Activated CD4-positive, alpha-beta T cell treated with anti-CD3 and anti-CD28 coated beads, Interleukin-2, amount 10 ng/mL, durations not matched to agents 24 days and 14 days (primary cell): ENCODE results near the gene EIF4G1. TPM values are rescaled to one million over a fixed set of nuclear protein-coding genes. Genes with fewer than 3 reads are reported as not detected.
A peak's percentile ranks its signal among the peaks of the same experiment; 100 is the strongest.

Experiments
- DNase-seq: peaks from one replicate; pipeline ENCODE4 v3.0.0; 2022
- H3K27ac Mint-ChIP-seq: one replicate; pipeline ENCODE4 v1.8.0; 2022; ENCODE audit warnings: mild to moderate bottlenecking, mixed read lengths
- H3K27me3 Mint-ChIP-seq: one replicate; pipeline ENCODE4 v1.8.0; 2022; ENCODE audit warnings: mixed read lengths
- H3K36me3 Mint-ChIP-seq: one replicate; pipeline ENCODE4 v1.8.0; 2022; ENCODE audit warnings: low read depth, mild to moderate bottlenecking, mixed read lengths
- H3K4me1 Mint-ChIP-seq: one replicate; pipeline ENCODE4 v1.8.0; 2021; ENCODE audit warnings: mixed read lengths
- H3K4me3 Mint-ChIP-seq: one replicate; pipeline ENCODE4 v1.8.0; 2022; ENCODE audit warnings: mild to moderate bottlenecking, moderate library complexity, mixed read lengths
- H3K9me3 Mint-ChIP-seq: one replicate; pipeline ENCODE4 v1.8.0; 2021; ENCODE audit warnings: mixed read lengths
- intact Hi-C: fragments of 100-400 bp; cut with micrococcal nuclease; formaldehyde crosslinking; loops from one replicate; pipeline ENCODE4 v1.15.1; 2023
- total RNA-seq: library from RNA; stranded (reverse); gene quantifications from 2 replicates; pipeline ENCODE4 v1.2.3, GENCODE V29; 2022

EIF4G1 gene
- total RNA-seq, 1 donor from 2014 or later: 680 TPM

GRCh38 chr3:184315871-184316661 lies 1.7 kb downstream of the EIF4G1 start:
- peak overlapping the region; percentile 89 for H3K27ac Mint-ChIP-seq
- H3K36me3 Mint-ChIP-seq: peaks cover 43% of the 10 kb centered on the region
- peak overlapping the region; percentile 89 for H3K4me3 Mint-ChIP-seq
- intact Hi-C loops: loop anchor here (2.0 kb wide), 1 partner anchor 67 kb away; the partner anchor contains the start of genes ALG3 and EEF1AKMT4
- no peaks in the 10 kb centered on the region for H3K27me3 Mint-ChIP-seq
- H3K9me3 Mint-ChIP-seq: no peaks in the 10 kb centered on the region
- peaks cover 35% of the 10 kb centered on the region for H3K4me1 Mint-ChIP-seq
- no peak for DNase-seq

GRCh38 chr3:184316792-184317191 lies 2.4 kb downstream of the EIF4G1 start:
- Mint-ChIP-seq H3K4me1 (peaks cover 39% of the 10 kb centered on the region), H3K4me3 (peak overlapping the region; percentile 89), H3K9me3 (no peaks in the 10 kb centered on the region), H3K27me3 (no peaks in the 10 kb centered on the region), H3K27ac (peak overlapping the region; percentile 89), H3K36me3 (peaks cover 51% of the 10 kb centered on the region)
- DNase-seq: peak; percentile 65
- intact Hi-C loops: no loop called here

GRCh38 chr3:184317201-184317600 lies 2.8 kb downstream of the EIF4G1 start:
- Mint-ChIP-seq H3K9me3 (no peaks in the 10 kb centered on the region), H3K4me3 (peak overlapping the region; percentile 89), H3K4me1 (peaks cover 39% of the 10 kb centered on the region), H3K36me3 (peaks cover 55% of the 10 kb centered on the region), H3K27me3 (no peaks in the 10 kb centered on the region), H3K27ac (peak overlapping the region; percentile 66)
- intact Hi-C loops: no loop called here
- no peak for DNase-seq

- Mint-ChIP-seq H3K36me3 (peaks cover 81% of the 10 kb centered on the region), H3K4me3 (no peak overlapping the region), H3K27me3 (no peaks in the 10 kb centered on the region), H3K9me3 (no peaks in the 10 kb centered on the region), H3K4me1 (peaks cover 41% of the 10 kb centered on the region), H3K27ac (peak overlapping the region; percentile 20)
- intact Hi-C loops: no loop called here
- no peak for DNase-seq
These were observed 5.7 kb downstream of the EIF4G1 start for GRCh38 chr3:184320104-184320445.

- no peaks in the 10 kb centered on the region for H3K9me3 Mint-ChIP-seq
- peaks cover 42% of the 10 kb centered on the region for H3K4me1 Mint-ChIP-seq
- DNase-seq: no peak
- H3K27me3 Mint-ChIP-seq: no peaks in the 10 kb centered on the region
- H3K27ac Mint-ChIP-seq: no peak overlapping the region
- no peak overlapping the region for H3K4me3 Mint-ChIP-seq
- intact Hi-C loops: no loop called here
- peaks cover 86% of the 10 kb centered on the region for H3K36me3 Mint-ChIP-seq
These were observed 7.3 kb downstream of the EIF4G1 start for GRCh38 chr3:184321666-184322065.

GRCh38 chr3:184322731-184323487 lies 8.5 kb downstream of the EIF4G1 start:
- intact Hi-C loops: no loop called here
- Mint-ChIP-seq H3K27me3 (no peaks in the 10 kb centered on the region), H3K27ac (no peak overlapping the region), H3K36me3 (peaks cover 86% of the 10 kb centered on the region), H3K9me3 (no peaks in the 10 kb centered on the region), H3K4me3 (no peak overlapping the region), H3K4me1 (peaks cover 34% of the 10 kb centered on the region)
- DNase-seq: no peak

GRCh38 chr3:184323696-184324095 lies 9.3 kb downstream of the EIF4G1 start:
- H3K4me1 Mint-ChIP-seq: peaks cover 33% of the 10 kb centered on the region
- peaks cover 90% of the 10 kb centered on the region for H3K36me3 Mint-ChIP-seq
- H3K9me3 Mint-ChIP-seq: no peaks in the 10 kb centered on the region
- intact Hi-C loops: no loop called here
- H3K27me3 Mint-ChIP-seq: no peaks in the 10 kb centered on the region
- no peak for DNase-seq
- no peak overlapping the region for H3K4me3 Mint-ChIP-seq
- no peak overlapping the region for H3K27ac Mint-ChIP-seq

- H3K27ac Mint-ChIP-seq: peak overlapping the region; percentile 5
- H3K9me3 Mint-ChIP-seq: no peaks in the 10 kb centered on the region
- peaks cover 96% of the 10 kb centered on the region for H3K36me3 Mint-ChIP-seq
- H3K27me3 Mint-ChIP-seq: no peaks in the 10 kb centered on the region
- H3K4me1 Mint-ChIP-seq: peaks cover 34% of the 10 kb centered on the region
- intact Hi-C loops: no loop called here
- H3K4me3 Mint-ChIP-seq: no peak overlapping the region
- DNase-seq: no peak
These were observed 10.9 kb downstream of the EIF4G1 start for GRCh38 chr3:184325269-184325668.

GRCh38 chr3:184325715-184326369 lies 11.4 kb downstream of the EIF4G1 start:
- no peaks in the 10 kb centered on the region for H3K27me3 Mint-ChIP-seq
- peak overlapping the region; percentile 74 for H3K27ac Mint-ChIP-seq
- H3K4me3 Mint-ChIP-seq: no peak overlapping the region
- H3K4me1 Mint-ChIP-seq: peaks cover 32% of the 10 kb centered on the region
- H3K9me3 Mint-ChIP-seq: no peaks in the 10 kb centered on the region
- DNase-seq: no peak
- peaks cover 94% of the 10 kb centered on the region for H3K36me3 Mint-ChIP-seq
- intact Hi-C loops: no loop called here

- Mint-ChIP-seq H3K9me3 (no peaks in the 10 kb centered on the region), H3K4me1 (peaks cover 27% of the 10 kb centered on the region), H3K36me3 (peaks cover 94% of the 10 kb centered on the region), H3K27ac (no peak overlapping the region), H3K4me3 (no peak overlapping the region), H3K27me3 (no peaks in the 10 kb centered on the region)
- no peak for DNase-seq
- intact Hi-C loops: no loop called here
These were observed 12.8 kb downstream of the EIF4G1 start for GRCh38 chr3:184327171-184327570.

- Mint-ChIP-seq H3K27me3 (no peaks in the 10 kb centered on the region), H3K36me3 (peaks cover 96% of the 10 kb centered on the region), H3K4me3 (no peak overlapping the region), H3K4me1 (peaks cover 41% of the 10 kb centered on the region), H3K9me3 (no peaks in the 10 kb centered on the region), H3K27ac (no peak overlapping the region)
- intact Hi-C loops: no loop called here
- DNase-seq: no peak
These were observed 14.1 kb downstream of the EIF4G1 start for GRCh38 chr3:184328516-184328915.

GRCh38 chr3:184332370-184333090 lies 18.1 kb downstream of the EIF4G1 start:
- intact Hi-C loops: no loop called here

GRCh38 chr3:184333190-184333589 lies 18.8 kb downstream of the EIF4G1 start:
- intact Hi-C loops: no loop called here
- Mint-ChIP-seq H3K4me1 (peaks cover 60% of the 10 kb centered on the region), H3K27me3 (no peaks in the 10 kb centered on the region), H3K27ac (peak overlapping the region; percentile 92), H3K36me3 (peaks cover 71% of the 10 kb centered on the region), H3K4me3 (no peak overlapping the region), H3K9me3 (no peaks in the 10 kb centered on the region)
- no peak for DNase-seq

More at GRCh38 chr3:184332370-184333090, 18.1 kb downstream of the EIF4G1 start:
- H3K27ac Mint-ChIP-seq: peak overlapping the region; percentile 92
- no peak overlapping the region for H3K4me3 Mint-ChIP-seq
- H3K27me3 Mint-ChIP-seq: no peaks in the 10 kb centered on the region
- H3K36me3 Mint-ChIP-seq: peaks cover 78% of the 10 kb centered on the region
- H3K4me1 Mint-ChIP-seq: peaks cover 54% of the 10 kb centered on the region
- DNase-seq: no peak
- H3K9me3 Mint-ChIP-seq: no peaks in the 10 kb centered on the region
